ES-I3 (cell line): ENCODE measurements around the gene MSLN.

Experiments used
- H3K36me3 ChIP-seq: 2 replicates; pipeline ENCODE4 v1.6.1; 2013; ENCODE audit warnings: mild to moderate bottlenecking, low read length, control low read depth, moderate library complexity; ENCODE audit not compliant: insufficient read depth
- H3K4me1 ChIP-seq: 2 replicates; pipeline ENCODE4 v1.6.1; 2013; ENCODE audit warnings: mild to moderate bottlenecking, control low read depth, low read length; ENCODE audit not compliant: insufficient read depth
- H3K9ac ChIP-seq: 2 replicates; pipeline ENCODE4 v1.6.1; 2013; ENCODE audit warnings: low read depth, mild to moderate bottlenecking, low read length, moderate library complexity
- H3K9me3 ChIP-seq: 2 replicates; pipeline ENCODE4 v1.6.1; 2013; ENCODE audit warnings: mild to moderate bottlenecking, low read length, moderate library complexity; ENCODE audit not compliant: control insufficient read depth, insufficient read depth

The MSLN gene

GRCh38 chr16:798666-799065, 38.1 kb downstream of the MSLN start:
- Histone ChIP-seq H3K9me3 (no peaks in the 10 kb centered on the region; the same call in 1 of the 2 replicates), H3K4me1 (peaks cover 2% of the 10 kb centered on the region; the same call in 1 of the 2 replicates)

GRCh38 chr16:799111-799947, 38.8 kb downstream of the MSLN start:
- Histone ChIP-seq H3K9ac (no peak overlapping the region), H3K36me3 (0 out of 2 replicates have a peak, but pooled peaks cover 2% of the 10 kb centered on the region), H3K4me1 (peaks cover 2% of the 10 kb centered on the region; the same call in 1 of the 2 replicates)

More at GRCh38 chr16:798666-799065, 38.1 kb downstream of the MSLN start:
- Histone ChIP-seq H3K9ac (no peak overlapping the region), H3K36me3 (0 out of 2 replicates have a peak, but pooled peaks cover 2% of the 10 kb centered on the region)

GRCh38 chr16:799948-800833, 39.7 kb downstream of the MSLN start, which contains the start of gene GNG13:
Gene GNG13 (minus strand): TSS chr16:800734. CDS start chr16:799077, 1,657 bp downstream.
- peaks cover 7% of the 10 kb centered on the region; the same call in 1 of the 2 replicates for H3K4me1 ChIP-seq
- no peaks in the 10 kb centered on the region; the same call in 1 of the 2 replicates for H3K9me3 ChIP-seq
- H3K9ac ChIP-seq = peak within 1 kb of the TSS; percentile 32; the same call in 1 of the 2 replicates
- H3K36me3 ChIP-seq = 0 out of 2 replicates have a peak, but pooled peaks cover 2% of the 10 kb centered on the region

More at GRCh38 chr16:799111-799947, 38.8 kb downstream of the MSLN start:
- H3K9me3 ChIP-seq = no peaks in the 10 kb centered on the region; the same call in 1 of the 2 replicates

DNA sequence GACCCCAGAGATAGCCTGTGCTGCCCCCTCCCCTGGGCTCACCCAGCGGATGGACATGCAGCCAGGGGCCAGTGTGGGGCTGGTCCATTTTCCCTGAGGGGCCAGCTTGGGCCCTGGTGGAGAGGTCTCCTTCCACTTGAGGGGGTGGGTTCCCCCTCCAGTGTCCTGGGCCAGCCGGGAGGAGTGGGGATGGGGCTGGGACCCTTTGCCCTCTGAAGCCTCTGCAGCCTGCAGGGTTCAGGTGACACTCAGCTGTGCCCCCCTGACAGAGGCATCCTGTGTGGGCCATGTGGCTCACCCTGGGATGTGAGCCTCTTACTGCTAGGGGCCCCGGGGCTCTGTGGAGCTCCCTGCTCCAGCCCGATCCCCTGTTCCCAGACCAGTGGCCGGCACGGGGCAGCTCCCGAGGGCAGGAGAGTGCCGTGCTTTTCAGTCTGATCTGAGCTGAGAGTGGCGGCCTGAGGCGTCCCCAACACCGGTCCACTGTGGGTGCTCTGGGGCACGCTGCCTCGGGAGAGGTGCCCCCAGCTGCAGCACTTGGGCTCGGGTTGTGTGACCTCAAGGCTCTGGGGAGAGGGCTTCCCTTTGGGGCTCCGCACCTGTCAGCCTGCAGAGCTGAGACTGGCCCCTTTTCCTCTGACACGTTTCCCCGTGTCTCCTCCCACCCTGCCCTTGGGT, 40.4 kb downstream of the MSLN start:
- H3K9me3 ChIP-seq = no peaks in the 10 kb centered on the region; the same call in 1 of the 2 replicates
- H3K4me1 ChIP-seq = peaks cover 7% of the 10 kb centered on the region; the same call in 1 of the 2 replicates
- no peak overlapping the region for H3K9ac ChIP-seq
- 0 out of 2 replicates have a peak, but pooled peaks cover 2% of the 10 kb centered on the region for H3K36me3 ChIP-seq

DNA sequence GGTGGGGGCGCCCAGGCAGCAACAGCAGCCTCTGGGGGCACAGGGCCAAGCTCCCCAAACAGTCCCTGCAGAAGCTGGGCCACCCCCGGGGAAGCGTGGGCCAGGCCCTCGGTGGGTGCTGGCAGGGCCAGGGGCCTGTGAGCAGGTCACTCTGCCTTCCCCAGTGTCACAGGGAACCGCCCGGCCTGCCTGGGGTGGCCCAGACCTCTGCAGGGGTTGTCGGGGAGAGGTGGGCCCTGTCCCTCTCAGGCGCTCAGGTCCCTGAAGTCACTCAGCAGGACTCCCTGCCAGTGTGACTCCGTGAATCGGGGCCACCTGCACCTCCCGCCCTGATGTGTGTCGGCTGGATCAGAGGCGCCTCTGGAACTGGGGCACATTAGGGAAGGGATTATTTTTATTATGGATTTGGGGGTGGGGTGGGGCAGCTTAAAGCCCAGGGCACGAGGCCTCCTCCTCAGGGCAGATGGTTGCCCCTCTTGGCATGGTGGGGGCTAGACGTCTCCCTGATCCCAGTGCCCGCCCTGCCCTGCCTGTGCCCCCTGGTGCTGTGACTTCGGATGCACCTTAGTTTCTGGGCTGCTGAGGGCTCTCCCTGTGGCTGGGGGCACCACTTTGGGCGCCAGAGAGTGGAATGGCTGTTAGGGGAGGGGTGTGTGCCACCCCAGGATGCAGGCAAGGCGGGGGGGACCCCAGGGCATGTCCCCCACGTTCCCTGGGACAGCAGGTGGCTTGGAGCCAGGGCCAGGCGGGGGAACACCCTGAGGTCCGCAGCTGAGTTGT, 41.2 kb downstream of the MSLN start:
- H3K4me1 ChIP-seq = peaks cover 7% of the 10 kb centered on the region; the same call in 1 of the 2 replicates
- no peak overlapping the region for H3K9ac ChIP-seq
- H3K36me3 ChIP-seq = 0 out of 2 replicates have a peak, but pooled peaks cover 2% of the 10 kb centered on the region
- no peaks in the 10 kb centered on the region; the same call in 1 of the 2 replicates for H3K9me3 ChIP-seq

GRCh38 chr16:802461-802860, 41.9 kb downstream of the MSLN start:
- H3K9me3 ChIP-seq = no peaks in the 10 kb centered on the region; the same call in 1 of the 2 replicates
- H3K4me1 ChIP-seq = peaks cover 7% of the 10 kb centered on the region; the same call in 1 of the 2 replicates
- no peak overlapping the region for H3K9ac ChIP-seq
- H3K36me3 ChIP-seq = no peaks in the 10 kb centered on the region

DNA sequence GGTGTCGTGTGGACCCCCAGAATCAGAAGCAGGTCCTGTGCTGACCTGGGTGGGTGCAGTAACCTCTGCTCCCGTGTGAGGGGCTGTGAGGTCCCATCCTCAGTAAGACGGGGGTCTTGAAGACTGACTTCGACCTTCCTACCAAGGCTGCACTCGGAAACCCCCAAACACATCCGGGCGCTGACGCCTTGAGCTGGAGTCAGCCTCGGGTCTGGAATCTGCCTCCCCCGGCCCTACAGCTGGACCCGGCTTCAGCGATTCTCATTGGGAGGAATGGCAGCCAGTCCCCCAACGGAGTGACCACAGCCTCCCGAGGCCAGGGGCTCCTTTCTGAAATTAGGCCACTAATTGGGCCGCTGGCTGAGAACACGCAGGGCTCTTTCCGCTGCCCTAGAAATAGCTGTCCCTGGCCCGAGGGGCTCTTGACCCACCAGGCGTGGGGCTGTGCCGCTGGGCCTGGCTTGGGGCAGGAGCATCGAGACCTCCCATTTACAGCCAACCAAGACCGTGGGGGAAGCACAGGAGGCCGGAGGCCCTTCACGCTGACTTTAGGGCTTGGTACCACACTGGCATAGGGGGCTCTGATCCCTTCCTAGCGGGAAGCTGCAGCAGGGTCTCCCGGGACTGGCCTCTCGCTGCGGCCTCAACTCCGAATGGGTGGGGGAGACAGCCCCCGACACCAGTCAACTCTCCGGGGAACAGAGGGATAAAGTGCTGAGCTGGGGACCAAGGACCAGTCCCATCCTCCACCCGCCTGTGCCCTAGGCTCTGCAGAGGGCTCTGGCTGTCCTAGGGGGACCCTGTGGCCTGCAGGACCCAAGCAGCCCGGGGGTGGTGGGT, 42.6 kb downstream of the MSLN start:
- H3K36me3 ChIP-seq = no peaks in the 10 kb centered on the region
- H3K4me1 ChIP-seq = peaks cover 7% of the 10 kb centered on the region; the same call in 1 of the 2 replicates
- no peak overlapping the region for H3K9ac ChIP-seq
- no peaks in the 10 kb centered on the region for H3K9me3 ChIP-seq

GRCh38 chr16:803754-804080, 43.2 kb downstream of the MSLN start:
- Histone ChIP-seq H3K9me3 (no peaks in the 10 kb centered on the region), H3K36me3 (no peaks in the 10 kb centered on the region), H3K9ac (no peak overlapping the region), H3K4me1 (peaks cover 7% of the 10 kb centered on the region; the same call in 1 of the 2 replicates)

- Histone ChIP-seq H3K4me1 (peaks cover 7% of the 10 kb centered on the region; the same call in 1 of the 2 replicates), H3K36me3 (no peaks in the 10 kb centered on the region), H3K9me3 (no peaks in the 10 kb centered on the region), H3K9ac (no peak overlapping the region)
Observed at GRCh38 chr16:804193-805048, 43.9 kb downstream of the MSLN start.

DNA sequence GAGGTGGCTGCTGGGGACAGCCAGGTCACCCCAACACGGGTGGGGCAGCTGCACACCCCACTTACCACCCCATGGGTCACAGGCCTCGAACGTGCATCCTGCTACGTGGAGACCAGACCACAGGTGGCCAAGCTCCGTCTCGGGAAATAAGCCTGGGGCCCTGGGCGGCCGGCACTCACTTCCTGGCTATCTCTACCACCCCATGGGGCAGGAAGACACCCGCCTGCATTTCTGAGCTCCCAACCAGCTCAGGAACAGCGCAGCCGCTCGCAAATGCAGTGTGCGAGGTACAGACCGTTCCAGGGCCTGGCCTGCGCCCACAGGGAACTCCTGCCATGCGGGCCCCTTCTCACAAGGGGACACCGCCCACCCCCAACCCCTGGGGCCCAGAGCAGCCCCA, 44.9 kb downstream of the MSLN start:
- Histone ChIP-seq H3K36me3 (no peaks in the 10 kb centered on the region), H3K9ac (no peak overlapping the region), H3K9me3 (no peaks in the 10 kb centered on the region), H3K4me1 (peaks cover 7% of the 10 kb centered on the region; the same call in 1 of the 2 replicates)

DNA sequence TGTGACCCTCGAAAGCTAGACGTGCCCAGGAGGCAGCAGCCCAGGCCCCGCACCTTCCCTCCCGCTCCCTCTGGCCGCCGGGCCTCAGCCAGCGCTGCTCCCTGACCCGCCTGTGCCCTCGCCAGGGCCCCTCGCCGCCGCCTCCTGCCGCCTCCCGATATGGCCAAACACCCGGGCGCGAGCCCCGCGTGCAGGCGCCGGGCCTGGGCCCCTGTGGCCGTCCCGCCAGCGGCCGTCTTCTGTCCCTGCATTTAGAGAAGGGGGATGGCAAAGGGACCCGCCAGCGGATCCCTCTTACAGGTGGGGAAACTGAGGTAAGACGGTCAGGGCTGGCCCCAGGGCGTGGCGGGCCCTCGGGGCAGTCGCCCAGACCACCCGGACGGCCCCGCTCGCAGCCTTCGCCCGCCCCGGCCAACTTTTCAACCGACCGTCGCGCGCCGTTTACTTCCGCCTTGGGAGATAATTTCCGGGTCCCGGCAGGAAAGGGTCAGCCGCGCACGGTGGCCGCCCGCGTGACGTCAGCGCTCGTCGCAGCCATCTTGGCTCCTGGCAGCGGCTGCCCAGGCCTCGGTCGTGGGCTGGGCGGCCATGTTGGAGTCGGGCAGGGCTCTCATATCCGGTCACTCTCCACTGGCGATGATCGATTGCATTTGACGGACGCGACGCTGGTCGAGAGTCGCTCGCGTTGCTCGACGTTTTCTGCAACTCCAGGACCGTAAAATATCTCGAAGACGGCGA, 47.0 kb downstream of the MSLN start:
- H3K9ac ChIP-seq = peak overlapping the region; percentile 74
- H3K9me3 ChIP-seq = no peaks in the 10 kb centered on the region
- no peaks in the 10 kb centered on the region for H3K36me3 ChIP-seq
- H3K4me1 ChIP-seq = peaks cover 5% of the 10 kb centered on the region; the same call in 1 of the 2 replicates
